CD4-positive, alpha-beta T cell treated with Interferon alpha-2 for 1 hour (primary cell): ENCODE results near the gene FBXW9.
A peak's percentile ranks its signal among the peaks of the same experiment; 100 is the strongest.
"Not testable (repeated sequence)": the region's sequence is repeated elsewhere in the genome, so short reads cannot be mapped to it uniquely, and the experiment has no call there.

Experiments
- DNase-seq, 2 donors: peaks; one replicate each; pipeline ENCODE4 v3.0.0-alpha.2; 2020 to 2022

The FBXW9 gene

DNA sequence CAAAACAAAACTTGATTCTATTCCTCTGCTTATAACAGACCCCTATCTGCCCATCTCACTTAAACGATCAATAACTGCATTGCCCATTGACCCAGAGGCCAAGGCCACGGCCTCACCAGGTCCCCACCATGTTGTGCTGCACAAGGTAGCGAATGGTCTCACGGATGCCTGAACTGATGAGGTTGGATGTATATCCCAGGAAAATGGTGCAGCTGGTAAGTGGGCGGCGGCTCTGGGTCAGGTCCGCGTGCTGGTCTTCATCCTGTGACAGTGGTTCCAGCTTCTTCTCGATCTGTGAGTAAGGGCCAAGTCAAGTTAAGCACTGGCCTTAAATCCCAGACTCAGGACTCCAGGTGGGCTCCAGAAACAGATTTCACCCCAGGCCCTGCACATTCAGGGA, 16.4 kb downstream of the FBXW9 start:
- DNase-seq: no peak

- DNase-seq: not testable (repeated sequence)
Observed at GRCh38 chr19:12678039-12678438, 18.4 kb downstream of the FBXW9 start.

DNA sequence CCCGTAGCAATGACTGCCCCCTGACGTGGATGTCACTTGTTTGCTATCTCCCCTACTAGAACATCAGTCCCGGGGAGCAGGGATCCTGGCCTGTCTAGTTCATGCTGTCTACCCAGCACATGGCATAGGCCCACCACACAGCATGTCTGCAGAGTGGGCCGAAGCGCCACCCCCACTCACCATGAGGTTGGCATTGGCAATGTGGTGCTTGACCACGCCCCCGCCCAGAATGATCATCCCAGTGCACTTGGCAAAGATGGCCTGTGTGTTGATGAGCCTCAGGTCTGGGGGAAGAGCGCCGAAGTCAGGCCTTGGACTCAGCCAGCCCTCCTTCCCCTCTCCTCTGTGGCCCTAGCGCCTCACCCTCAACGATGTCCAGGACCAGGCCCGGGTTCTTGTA, 19.5 kb downstream of the FBXW9 start:
- no peak for DNase-seq

GRCh38 chr19:12676384-12676792, 20.0 kb downstream of the FBXW9 start:
- DNase-seq: peak; percentile 78 to 85

- no peak for DNase-seq
Observed at GRCh38 chr19:12675940-12676339, 20.5 kb downstream of the FBXW9 start.

GRCh38 chr19:12675399-12675798, 21.0 kb downstream of the FBXW9 start:
- no peak for DNase-seq

- DNase-seq: no peak
Observed at GRCh38 chr19:12672744-12673143, 23.7 kb downstream of the FBXW9 start.

DNA sequence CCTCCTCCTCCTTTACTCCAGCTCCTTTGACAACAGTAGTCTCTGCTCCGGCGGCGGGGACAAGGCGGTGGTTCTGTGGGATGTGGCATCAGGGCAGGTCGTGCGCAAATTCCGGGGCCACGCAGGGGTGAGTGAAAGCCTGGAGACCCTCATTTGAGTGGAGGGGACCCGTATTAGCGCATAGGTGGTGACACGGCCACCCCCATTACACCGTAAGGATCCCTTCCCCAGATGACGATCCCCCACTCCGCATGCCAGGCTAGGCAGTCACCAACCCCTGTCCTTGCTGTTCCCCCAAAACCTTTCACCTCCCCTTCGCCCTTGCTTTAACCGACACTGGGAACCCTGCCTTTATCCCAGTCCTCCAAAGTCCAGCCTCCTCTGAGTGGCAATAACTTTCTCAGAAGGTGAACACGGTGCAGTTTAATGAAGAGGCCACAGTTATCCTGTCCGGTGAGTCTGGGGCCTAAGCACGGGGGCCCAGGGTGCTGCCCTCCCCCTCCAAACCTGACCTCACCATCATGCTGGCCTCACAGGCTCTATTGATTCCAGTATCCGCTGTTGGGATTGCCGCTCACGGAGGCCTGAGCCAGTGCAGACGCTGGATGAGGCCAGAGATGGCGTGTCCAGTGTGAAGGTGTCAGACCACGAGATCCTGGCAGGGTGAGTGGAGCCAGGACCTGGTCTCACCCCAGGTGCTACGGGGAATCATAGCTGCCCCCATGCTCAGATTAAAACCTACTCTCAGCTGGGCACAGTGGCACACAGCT, 26.1 kb downstream of the FBXW9 start:
- no peak for DNase-seq

DNA sequence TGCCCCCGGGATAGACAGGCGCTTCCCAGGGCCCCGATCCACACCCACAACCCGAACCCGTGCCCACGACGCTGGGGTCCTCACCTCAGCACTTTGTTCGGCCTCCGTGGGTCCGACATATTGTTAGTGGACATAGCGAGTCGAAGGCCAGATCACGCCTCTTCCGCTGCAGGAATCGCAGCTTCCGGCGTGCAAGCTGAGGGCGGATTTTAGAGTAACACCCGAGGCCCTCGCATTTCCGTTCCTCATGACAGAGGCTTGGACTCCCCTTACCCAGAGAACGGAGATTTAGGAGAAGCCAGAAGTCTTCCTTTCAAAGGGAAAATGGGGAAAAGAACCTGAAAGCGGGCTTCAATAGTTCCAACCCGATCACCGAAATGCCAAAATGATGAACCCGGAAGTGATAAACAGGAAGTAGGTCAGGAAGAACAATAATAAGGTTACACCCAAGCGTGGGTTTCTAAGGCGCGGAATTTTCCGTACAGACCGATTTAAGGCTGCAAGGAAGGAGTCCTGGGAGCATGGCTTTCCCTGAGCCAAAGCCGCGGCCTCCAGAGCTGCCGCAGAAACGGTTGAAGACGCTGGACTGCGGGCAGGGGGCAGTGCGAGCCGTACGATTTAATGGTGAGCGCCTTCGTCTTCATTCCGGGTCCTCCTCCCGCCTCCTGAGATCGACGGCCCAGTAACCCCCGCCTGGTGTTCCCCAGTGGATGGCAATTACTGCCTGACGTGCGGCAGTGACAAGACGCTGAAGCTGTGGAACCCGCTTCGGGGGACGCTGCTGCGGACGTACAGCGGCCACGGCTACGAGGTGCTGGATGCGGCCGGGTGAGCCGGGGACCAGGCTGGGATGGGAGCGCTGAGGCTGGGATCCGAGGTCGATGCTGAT, 26.9 kb downstream of the FBXW9 start:
- DNase-seq: peak; percentile 69 to 84

- peak; percentile 78 to 84 for DNase-seq
Observed at GRCh38 chr19:12668932-12669269, 27.5 kb downstream of the FBXW9 start.

DNA sequence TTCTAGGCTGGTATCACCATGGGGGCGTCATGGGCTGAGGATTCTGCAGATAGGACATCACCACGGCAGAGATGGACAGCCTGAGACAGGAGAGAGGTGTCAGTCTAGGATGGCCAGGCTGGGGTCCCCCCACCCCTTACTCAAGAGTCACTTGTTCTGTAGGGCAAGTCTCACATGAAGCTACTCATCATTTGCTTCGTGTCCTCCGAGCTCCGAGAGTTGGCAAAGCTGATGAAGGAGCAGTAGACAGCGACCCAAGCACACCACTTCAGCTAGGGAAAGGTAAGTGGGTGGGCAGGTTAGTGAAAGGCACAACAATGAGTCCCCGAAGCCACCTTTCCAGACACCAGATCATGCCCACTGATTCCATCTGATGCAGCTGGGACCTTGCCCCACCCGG, 28.1 kb downstream of the FBXW9 start:
- no peak for DNase-seq

- DNase-seq: no peak
Observed at GRCh38 chr19:12667731-12668302, 28.6 kb downstream of the FBXW9 start.

DNA sequence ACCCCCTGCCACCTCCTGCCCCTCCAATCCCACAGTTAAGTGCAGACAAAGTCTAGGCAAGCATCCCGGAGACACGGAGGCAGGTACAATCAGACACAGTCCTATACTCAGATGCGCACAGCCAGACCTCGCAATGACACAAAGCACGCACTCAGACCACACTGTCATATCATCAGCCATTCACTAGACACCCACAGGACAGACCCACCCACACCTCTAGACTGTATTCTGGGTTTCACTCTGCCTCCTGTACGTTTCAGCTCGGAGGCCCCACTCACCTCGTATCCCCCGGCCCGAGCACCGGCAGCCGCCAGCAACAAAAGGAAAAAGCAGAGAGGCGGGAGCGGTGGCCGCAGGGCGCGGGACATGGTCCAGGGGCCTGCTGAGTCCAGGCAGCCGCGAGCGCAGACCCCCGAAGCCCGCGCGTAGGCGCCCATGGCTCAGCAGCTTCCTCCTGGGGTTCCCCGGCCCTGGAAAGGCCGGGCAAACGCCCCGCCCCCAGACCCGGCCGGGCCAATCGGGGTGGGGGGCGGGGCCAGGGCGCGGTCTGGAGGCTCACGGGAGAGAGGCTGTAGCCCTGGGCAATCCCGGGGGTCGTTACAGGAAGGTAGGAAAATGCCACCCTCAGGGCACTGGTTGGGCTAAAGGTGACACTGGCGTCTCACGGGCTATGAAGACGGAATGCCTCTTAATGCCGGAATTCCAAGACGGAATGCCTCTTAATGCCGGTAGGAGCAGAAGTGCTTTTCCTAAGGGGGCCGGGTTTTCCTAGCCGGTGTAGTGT, 30.0 kb downstream of the FBXW9 start, which contains the start of the genes MAN2B1 and WDR83:
Gene MAN2B1 (minus strand): TSS at position 478 of the 784 bp plus-strand sequence. CDS start 41 bp downstream, at position 437.
Gene WDR83 (plus strand): TSS at position 543 of the 784 bp plus-strand sequence. CDS start 2,984 bp downstream, outside the sequence.
- DNase-seq: peak; percentile 79 to 84

GRCh38 chr19:12665671-12666264, 30.7 kb downstream of the FBXW9 start:
- no peak for DNase-seq

GRCh38 chr19:12665281-12665573, 31.2 kb downstream of the FBXW9 start:
- peak; percentile 66 to 78 for DNase-seq

GRCh38 chr19:12664406-12665280, 31.8 kb downstream of the FBXW9 start:
- no peak for DNase-seq

DNA sequence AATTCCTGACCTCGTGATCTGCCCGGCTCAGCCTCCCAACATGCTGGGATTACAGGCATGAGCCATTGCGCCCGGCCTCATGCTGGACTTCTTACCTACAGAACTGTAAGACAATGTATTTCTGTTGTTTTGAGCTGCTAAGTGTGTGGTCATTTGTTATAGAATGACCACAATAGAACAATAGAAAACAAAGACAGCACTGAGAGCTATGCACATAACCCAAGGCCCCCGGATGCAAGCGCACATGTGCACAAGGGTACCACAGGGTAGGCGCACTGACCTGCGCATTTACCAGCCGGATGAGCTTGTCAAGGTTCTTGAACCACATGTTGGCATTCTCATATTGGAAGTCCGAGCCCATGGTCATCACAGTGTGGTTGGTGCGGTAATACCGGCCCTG, 35.5 kb downstream of the FBXW9 start:
- no peak for DNase-seq

DNA sequence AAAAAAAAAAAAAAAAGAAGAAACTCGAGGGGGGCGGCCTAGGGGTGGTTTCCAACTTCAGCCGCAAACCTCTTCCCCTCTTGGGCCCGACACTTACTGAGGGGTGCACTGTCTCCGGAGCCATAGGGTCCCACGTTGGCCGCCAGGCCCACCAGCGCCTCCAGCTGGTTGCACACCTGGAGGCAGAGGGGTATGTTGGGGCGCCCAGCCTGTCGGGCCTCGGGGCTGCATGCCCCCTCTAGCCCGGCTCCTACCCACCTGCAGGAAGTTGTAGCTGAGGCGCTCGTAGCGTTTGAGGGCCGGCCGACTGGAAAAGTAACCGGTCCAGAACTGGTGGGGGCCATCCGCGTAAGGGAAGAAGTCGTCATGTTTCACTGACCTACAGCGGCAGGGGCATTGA, 38.5 kb downstream of the FBXW9 start:
- no peak for DNase-seq

- DNase-seq: no peak
Observed at GRCh38 chr19:12656899-12657571, 39.4 kb downstream of the FBXW9 start.

- no peak for DNase-seq
Observed at GRCh38 chr19:12655546-12655945, 40.9 kb downstream of the FBXW9 start.

GRCh38 chr19:12652219-12652618, 44.2 kb downstream of the FBXW9 start:
- DNase-seq: no peak
